GM03348 (cell line): ENCODE data around the gene KLC4.
"Not testable (repeated sequence)": the region's sequence is repeated elsewhere in the genome, so short reads cannot be mapped to it uniquely, and the experiment has no call there.

Experiments used
- DNase-seq: peaks from one replicate; pipeline ENCODE4 v3.0.0; 2012; ENCODE audit warnings: low spot score

KLC4 gene

GRCh38 chr6:43036712-43037111 lies 22.7 kb upstream of the KLC4 start:
- DNase-seq = no peak

GRCh38 chr6:43037197-43037596 lies 22.2 kb upstream of the KLC4 start:
- DNase-seq = no peak

DNA sequence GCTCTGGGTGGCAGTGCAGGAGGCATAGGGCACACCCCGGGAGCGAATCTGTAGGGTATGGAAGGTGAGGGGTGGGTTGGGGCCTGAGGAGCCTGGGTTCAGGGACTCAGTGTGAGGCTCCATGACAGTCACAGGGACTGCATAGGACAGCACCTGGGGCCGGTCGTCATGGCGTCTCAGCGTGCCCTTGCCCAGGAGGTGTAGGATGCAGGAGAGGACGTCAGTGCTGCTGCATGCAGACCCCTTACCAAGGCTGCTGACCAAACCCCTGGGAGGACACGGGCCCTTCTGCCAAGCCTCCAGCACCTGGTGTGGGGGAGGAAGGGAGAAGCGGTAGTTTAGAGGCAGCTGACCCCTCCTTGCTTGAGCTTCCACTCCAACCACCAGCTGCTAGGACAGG lies 21.7 kb upstream of the KLC4 start:
- no peak for DNase-seq

DNA sequence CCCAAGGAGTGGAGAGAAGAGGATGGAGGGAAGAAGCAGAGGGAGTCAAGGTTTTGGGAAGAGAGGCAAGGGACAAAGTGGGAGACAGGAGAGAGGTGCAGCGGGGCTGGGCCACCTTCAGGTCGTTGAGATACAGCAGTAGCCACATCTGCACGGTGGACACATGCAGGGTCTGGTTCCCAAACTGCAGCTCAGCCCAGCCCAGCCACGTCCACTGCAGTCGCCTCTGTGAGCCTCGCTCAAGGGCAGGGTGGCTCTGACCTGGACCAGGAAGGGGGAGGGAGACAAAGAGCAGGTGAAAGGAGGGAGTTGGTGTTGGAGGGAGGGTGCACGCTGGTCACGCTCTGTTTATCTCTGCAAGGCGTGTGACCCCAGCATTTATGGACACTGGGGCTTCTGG lies 20.7 kb upstream of the KLC4 start:
- DNase-seq = no peak

DNA sequence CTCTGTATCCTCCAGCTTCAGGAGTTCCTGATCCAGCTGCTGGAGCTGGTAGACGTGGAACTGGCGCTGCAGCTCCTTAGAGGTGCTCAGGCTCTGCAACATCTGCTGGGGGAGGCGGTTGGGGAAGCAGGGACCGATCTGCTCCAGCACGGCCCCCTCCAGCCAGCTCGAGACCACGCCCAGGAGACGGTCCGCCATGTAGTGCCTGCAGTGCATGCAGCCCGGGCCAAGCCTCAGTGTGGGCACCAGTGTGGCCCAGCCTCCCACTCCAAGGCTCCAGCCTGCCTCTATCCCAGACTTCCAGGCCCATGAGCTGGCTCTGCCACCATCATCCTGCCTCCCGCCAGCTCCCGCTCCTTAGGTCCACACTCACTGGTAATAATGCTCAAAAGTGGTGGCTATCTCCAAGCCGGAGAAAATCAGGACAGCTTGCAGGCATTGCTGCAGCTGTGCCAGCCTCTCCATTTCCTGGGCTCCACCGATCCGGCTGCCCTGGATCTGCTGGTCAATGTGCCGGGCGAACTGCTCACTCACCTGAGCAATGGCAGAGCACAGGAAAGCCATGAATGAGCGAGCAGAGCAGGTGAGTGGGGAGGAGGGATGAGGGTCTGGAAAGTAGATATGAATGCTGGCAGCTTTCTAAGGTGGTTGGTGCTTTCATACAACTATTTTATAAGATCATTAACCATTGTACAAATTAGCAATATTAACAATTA lies 18.7 kb upstream of the KLC4 start:
- DNase-seq = no peak

- not testable (repeated sequence) for DNase-seq
These were observed 18.0 kb upstream of the KLC4 start for GRCh38 chr6:43041475-43041874.

GRCh38 chr6:43043310-43043709 lies 16.1 kb upstream of the KLC4 start:
- DNase-seq = no peak

DNA sequence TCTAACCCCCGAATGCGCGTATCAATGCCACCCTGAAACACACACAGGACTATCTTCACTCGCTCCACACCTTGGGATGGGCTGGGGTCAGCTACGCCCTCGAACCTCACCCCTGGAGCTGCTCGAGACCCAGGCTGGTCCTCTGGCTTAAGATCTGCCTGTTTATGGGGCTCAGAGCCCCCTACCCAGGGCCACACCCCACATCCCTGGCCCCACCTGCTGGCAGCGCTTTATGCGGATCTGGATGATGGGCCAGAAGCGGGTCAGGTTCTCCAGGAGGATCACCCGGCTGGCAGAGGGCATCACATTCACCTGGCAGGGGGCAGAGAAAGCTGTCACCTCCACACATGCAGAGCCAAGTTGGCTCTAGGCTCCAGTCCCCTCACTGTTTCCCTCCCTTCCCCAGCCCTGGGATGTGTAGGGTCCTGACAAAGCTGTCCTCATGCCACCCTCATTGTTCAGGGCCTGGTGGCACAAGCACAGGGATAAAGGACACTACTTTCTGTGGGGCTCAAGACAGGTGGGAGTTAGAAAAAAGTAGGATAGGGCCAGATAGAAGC lies 14.0 kb upstream of the KLC4 start:
- DNase-seq = no peak

GRCh38 chr6:43047998-43048397 lies 11.4 kb upstream of the KLC4 start:
- no peak for DNase-seq

DNA sequence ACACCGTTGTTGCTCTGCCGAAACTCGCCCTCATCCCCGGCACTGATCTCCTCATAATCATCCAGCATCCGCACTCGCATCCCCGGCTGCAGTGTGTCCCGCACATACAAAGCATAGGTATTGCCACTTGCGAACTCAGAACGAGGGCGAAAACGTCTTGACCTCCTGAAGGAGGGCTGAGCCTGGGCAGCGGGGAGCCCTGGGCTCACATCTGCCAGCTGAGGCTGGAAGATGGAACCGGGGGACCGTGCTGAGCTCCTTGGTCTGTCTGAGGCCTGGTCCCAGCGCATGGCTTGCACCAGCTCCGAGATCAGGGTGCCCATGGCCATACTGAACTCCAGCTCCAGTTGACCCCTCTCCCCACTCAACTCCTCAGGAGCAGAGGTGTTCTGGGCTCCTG lies 8.4 kb upstream of the KLC4 start:
- no peak for DNase-seq

GRCh38 chr6:43052225-43052841 lies 7.1 kb upstream of the KLC4 start:
- DNase-seq = no peak

DNA sequence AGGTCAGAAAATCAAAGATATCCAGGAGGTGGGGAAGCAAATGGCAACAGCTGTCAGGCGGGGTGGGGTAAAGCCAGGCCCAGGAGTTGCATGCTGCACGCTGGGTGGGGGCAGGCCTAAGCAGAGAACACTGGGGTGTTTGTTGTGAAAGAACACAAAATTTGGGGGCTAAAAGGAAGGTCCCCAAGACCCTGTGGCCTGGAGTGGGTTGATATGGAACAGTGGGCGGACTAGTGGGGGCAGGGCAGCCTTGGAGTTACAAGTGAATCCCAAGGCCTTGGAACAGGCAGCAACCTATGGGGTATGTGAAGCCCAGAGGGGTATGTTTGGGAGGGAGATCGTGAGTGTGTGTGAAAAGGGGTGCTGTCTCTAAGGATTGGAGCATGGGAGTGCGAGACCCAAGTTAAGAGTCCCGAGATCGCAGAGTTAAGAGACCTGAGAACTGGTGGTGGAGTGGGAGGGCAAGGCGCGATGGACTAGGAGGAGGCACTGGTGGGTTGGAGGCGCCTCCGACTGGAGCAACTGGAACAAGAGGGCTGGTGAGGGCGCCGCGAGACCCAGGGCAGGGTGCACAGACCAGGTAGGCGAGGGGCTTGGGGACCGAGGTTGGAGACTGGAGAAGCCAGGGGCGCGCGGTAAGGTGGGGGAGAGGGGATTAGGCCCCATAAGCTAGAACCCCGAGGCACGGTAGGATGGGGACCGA lies 6.4 kb upstream of the KLC4 start:
- peak; percentile 53 for DNase-seq

DNA sequence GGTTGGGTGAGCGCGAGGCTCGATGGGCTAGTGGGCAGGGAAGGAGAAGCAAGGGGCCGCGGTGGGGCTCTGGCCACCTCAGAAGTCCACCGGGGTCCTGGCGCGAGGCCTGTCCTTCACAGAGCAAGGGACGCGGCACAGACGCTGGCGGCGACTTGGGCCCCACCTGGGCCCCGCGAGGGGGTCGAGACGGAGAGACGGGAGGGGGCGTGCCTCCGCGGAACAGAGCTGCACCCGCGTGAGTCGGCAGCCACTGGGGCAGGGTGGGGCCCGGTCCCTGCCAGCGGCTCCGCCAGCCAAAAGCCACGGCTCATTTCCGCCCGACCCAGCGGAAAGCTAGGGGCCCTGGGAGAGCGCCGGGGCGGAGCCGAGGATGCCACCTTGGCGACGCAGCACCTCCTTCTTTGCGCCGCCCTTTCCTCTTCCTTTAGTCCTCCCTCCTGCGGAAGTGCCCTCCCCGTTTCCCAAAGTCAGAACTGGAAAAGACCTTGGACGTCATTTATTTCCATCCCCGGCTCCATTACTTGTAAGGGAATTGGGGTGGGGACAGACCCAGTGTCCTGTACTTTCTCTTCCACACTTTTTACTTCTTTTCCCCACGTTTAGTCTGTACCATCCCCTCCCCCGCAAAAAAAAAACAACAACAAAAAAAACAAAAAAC lies 5.8 kb upstream of the KLC4 start, which contains the start of gene CUL7:
CUL7 (minus strand) TSS at position 307 of the 661 bp plus-strand sequence. CDS start 1,063 bp downstream, outside the sequence.
- peak; percentile 99 for DNase-seq

DNA sequence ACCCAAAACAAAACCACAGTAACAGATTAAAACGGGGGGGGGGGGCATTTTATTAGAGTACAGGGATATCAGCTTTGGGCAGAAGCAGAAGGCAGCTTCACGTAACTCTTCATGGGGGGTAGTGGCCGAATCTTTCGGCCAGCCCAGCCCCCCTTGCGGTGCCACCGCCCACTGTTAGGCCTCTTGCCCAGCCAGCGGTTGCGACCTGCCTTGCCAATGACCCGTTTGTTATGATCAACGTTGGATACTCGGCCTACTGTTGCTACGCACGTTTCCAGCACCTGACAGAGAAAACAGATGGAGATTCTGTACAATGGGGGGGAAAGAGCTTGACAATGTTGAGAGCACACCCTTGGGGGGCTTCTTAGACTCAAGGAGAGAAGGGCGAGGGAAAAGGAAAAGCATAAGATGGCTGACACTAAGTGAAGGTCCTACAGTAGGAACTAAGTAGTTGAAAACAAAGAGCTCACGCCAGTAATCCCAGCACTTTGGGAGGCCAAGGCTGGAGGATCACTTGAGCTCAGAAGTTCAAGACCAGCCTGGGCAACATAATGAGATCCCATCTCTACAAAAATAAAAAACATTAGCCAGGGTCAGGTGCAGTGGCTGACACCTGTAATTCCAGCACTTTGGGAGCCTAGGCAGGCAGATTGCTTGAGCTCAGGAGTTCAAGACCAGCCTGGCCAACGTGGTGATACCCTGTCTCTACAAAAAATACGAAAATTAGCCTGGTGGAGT lies 5.1 kb upstream of the KLC4 start:
- DNase-seq = no peak

DNA sequence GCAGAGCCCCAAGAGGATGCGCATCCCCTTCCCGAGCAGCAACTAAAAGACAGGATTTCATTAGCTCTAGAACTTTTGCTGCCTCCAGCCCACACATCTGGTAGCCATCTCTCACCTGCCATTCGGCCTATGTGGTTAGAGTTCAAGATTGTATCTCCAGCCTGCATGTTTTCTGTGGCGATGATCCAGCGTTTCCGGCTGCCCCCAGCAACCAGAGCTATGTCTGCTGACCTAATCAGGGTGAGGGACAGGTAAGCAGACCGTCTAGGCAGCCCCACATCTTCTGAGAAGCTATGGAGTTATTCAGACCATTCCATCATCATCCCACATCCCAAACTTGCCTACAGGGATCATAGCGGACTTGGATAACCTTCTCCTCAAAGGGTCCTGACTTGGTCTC lies 3.5 kb upstream of the KLC4 start:
- no peak for DNase-seq

GRCh38 chr6:43058531-43058930 lies 900 bp upstream of the KLC4 start:
- DNase-seq = no peak

DNA sequence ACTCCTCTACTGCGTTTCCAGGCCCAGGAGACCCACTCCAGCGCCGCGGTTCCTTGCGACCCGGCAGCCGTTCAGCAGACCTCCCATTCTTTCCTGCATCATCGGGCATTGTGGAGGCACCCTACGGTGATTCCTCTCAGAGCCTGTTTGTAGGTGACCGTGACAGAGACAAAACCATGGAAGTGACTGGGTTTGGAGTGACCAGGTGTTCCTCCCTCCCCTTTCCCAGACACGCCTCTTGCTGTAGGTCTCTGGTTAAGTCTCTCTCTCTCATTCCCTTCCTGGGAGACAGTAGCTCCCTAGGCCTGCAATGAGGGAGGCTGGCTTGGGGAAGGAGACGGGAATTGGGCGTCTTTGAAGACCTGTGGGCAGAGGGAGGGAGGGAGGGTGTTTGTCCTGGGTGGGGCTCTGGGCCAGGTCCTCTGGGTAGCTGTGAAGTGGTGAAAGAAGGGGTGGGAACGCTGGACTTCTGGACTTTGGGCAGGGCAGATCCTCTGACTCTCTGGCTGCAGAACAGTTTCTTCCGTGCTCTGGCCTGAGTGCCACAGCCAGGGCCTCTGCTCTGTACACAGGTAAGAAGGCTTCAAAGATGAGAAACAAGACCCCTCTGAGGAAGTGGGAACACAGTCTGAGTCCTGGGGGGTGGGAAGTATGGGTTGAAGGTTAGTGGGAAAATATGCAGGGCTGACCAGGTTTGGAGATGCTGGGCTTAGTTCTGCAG lies 763 bp downstream of the KLC4 start:
- DNase-seq = peak; percentile 25

DNA sequence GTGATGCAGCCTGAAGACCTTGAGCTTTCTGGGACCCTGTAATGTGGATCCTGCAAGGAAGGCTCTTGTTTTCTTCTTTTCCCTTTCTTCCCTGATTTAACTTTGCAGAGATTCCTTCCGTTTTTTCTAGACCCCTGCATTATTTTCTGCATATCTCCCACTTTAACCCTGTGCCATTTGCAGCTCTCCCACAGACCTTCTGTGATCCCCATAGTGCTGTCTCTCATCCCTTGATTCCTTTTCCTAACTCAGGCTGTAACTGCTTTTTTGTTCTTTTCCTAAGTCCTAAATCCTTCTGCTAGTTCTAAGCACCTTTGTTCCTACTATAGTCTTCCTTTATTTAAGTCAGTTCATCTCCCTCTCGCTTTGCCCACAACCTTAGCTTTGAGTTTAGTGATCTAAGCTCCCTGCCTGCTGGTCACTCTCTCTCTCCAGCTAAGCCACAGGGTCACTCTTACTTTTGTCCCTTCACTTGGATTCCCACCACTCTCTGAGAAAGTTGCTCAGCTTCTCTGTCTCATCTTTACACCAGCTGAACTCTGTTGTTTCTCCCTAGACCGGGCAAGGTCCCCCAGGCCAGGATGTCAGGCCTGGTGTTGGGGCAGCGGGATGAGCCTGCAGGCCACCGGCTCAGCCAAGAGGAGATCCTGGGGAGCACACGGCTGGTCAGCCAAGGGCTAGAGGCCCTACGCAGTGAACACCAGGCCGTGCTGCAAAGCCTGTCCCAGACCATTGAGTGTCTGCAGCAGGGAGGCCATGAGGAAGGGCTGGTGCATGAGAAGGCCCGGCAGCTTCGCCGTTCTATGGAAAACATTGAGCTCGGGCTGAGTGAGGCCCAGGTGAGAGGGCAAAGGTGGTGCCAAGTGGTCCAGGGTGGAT lies 1.6 kb downstream of the KLC4 start:
- no peak for DNase-seq

- no peak for DNase-seq
These were observed 2.4 kb downstream of the KLC4 start for GRCh38 chr6:43061861-43062260.

- no peak for DNase-seq
These were observed 3.4 kb downstream of the KLC4 start for GRCh38 chr6:43062818-43063217.
